Tibial nerve (tissue), 4 donors: ENCODE results near the gene UVSSA. TPM values are rescaled to one million over a fixed set of nuclear protein-coding genes. Genes with fewer than 3 reads are reported as not detected.
"Not testable (repeated sequence)": the region's sequence is repeated elsewhere in the genome, so short reads cannot be mapped to it uniquely, and the experiment has no call there.

Source experiments
- DNase-seq, 2 donors: peaks; one replicate each; pipeline ENCODE4 v3.0.0-alpha.2; 2019; ENCODE audit warnings: low spot score in 2 of 2
- H3K27ac ChIP-seq, 4 donors: fragments of 200-600 bp; sonication (generic) in 3 of 4; one replicate each; pipeline ENCODE4 v1.5.1; 2017 to 2019; ENCODE audit warnings: mild to moderate bottlenecking in 1 of 4
- H3K27me3 ChIP-seq, 2 donors: fragments of 200-600 bp; sonication (generic) in 1 of 2; one replicate each; pipeline versions ENCODE4 v1.5.1 to v1.6.0; 2017 to 2019
- H3K36me3 ChIP-seq, 3 donors: fragments of 200-600 bp; sonication (generic); one replicate each; pipeline ENCODE4 v1.5.1; 2018 to 2019
- H3K4me1 ChIP-seq, 4 donors: fragments of 200-600 bp; sonication (generic) in 3 of 4; one replicate each; pipeline ENCODE4 v1.5.1; 2017 to 2019
- H3K4me3 ChIP-seq, 4 donors: fragments of 200-600 bp; sonication (generic) in 3 of 4; one replicate each; pipeline ENCODE4 v1.5.1; 2017 to 2019; ENCODE audit warnings: mild to moderate bottlenecking in 1 of 4, moderate library complexity in 1 of 4
- H3K9me3 ChIP-seq, 4 donors: fragments of 200-600 bp; sonication (generic) in 3 of 4; one replicate each; pipeline ENCODE4 v1.5.1; 2017 to 2019
- CTCF ChIP-seq, 5 experiments: fragments of 200-600 bp in 3 of 5; fragments of 450-650 bp in 2 of 5; sonication (generic) in 3 of 5; IDR thresholded peaks; one replicate each; pipeline ENCODE4 v1.5.1; 2016 to 2019; ENCODE audit warnings: antibody characterized with exemption in 5 of 5, mild to moderate bottlenecking in 3 of 5, moderate library complexity in 2 of 5
- EP300 ChIP-seq, 2 donors: sonication (generic); formaldehyde crosslinking; IDR thresholded peaks; one replicate each; pipeline ENCODE4 v1.6.1; 2017; ENCODE audit warnings: antibody characterized with exemption in 2 of 2, mild to moderate bottlenecking in 1 of 2
- POLR2A ChIP-seq, 2 donors: fragments of 450-650 bp; IDR thresholded peaks; one replicate each; pipeline ENCODE4 v1.6.1; 2017; ENCODE audit warnings: antibody characterized with exemption in 2 of 2, mild to moderate bottlenecking in 2 of 2, moderate library complexity in 2 of 2
- WGBS, 2 donors: methylation state at CpG; one replicate each; pipeline ENCODE4 v1.1.5; 2018; 5-methylcytosine and 5-hydroxymethylcytosine counted together
- total RNA-seq, 4 donors: library from RNA; depleted of rRNA; stranded (reverse); fragments of >200 nt; gene quantifications; one replicate each; pipeline ENCODE4 v1.1.0, GENCODE V29; 2016

UVSSA gene
- total RNA-seq, 4 donors from 2014 or later, result 29.8 to 72.0 (median 30.4) TPM

- no peak for DNase-seq
- Histone ChIP-seq H3K4me3 (no peak overlapping the region), H3K27me3 (no peaks in the 10 kb centered on the region), H3K4me1 (peaks cover 0 to 17% (median 0%) of the 10 kb centered on the region in 4 donors), H3K36me3 (peaks cover 0 to 91% (median 9%) of the 10 kb centered on the region in 3 donors), H3K9me3 (no peaks in the 10 kb centered on the region), H3K27ac (no peak overlapping the region)
- WGBS, 2 donors, result 83 to 92% methylated on average over 24 to 33 of the region's 34 CpGs
- TF ChIP-seq EP300 (IDR thresholded peaks at IDR 0.05) (no peak), CTCF (IDR thresholded peaks at IDR 0.05) (no peak), POLR2A (IDR thresholded peaks at IDR 0.05) (no peak)
Measured at GRCh38 chr4:1330761-1331590, 16.0 kb upstream of the UVSSA start.

- WGBS, 2 donors, result 82 to 87% methylated on average over 21 of the region's 21 CpGs
- Histone ChIP-seq H3K36me3 (peaks cover 0 to 91% (median 5%) of the 10 kb centered on the region in 3 donors), H3K9me3 (no peaks in the 10 kb centered on the region), H3K4me1 (peaks cover 0 to 17% (median 0%) of the 10 kb centered on the region in 4 donors), H3K27ac (no peak overlapping the region), H3K4me3 (no peak overlapping the region), H3K27me3 (no peaks in the 10 kb centered on the region)
- TF ChIP-seq POLR2A (IDR thresholded peaks at IDR 0.05) (no peak), EP300 (IDR thresholded peaks at IDR 0.05) (no peak), CTCF (IDR thresholded peaks at IDR 0.05) (no peak)
- no peak for DNase-seq
Measured at GRCh38 chr4:1331591-1332353, 15.2 kb upstream of the UVSSA start.

GRCh38 chr4:1332686-1333085, 14.3 kb upstream of the UVSSA start:
- Histone ChIP-seq H3K4me1 (peaks cover 0 to 17% (median 0%) of the 10 kb centered on the region in 4 donors), H3K9me3 (no peaks in the 10 kb centered on the region), H3K36me3 (peaks cover 0 to 91% (median 5%) of the 10 kb centered on the region in 3 donors), H3K27me3 (no peaks in the 10 kb centered on the region), H3K27ac (peak overlapping the region in 1 of 4 donors; percentile 15), H3K4me3 (no peak overlapping the region)
- 82 to 89% methylated on average over 13 of the region's 13 CpGs for WGBS, 2 donors
- no peak for DNase-seq
- TF ChIP-seq CTCF (IDR thresholded peaks at IDR 0.05) (no peak), POLR2A (IDR thresholded peaks at IDR 0.05) (no peak), EP300 (IDR thresholded peaks at IDR 0.05) (no peak)

GRCh38 chr4:1333256-1333655, 13.8 kb upstream of the UVSSA start:
- no peak overlapping the region for H3K4me3 ChIP-seq
- WGBS, 2 donors, result 83 to 87% methylated on average over 8 of the region's 8 CpGs
- H3K9me3 ChIP-seq, result no peaks in the 10 kb centered on the region
- no peak for DNase-seq
- peaks cover 0 to 91% (median 7%) of the 10 kb centered on the region in 3 donors for H3K36me3 ChIP-seq
- TF ChIP-seq POLR2A (IDR thresholded peaks at IDR 0.05), result no peak
- TF ChIP-seq EP300 (IDR thresholded peaks at IDR 0.05), result no peak
- no peaks in the 10 kb centered on the region for H3K27me3 ChIP-seq
- peak overlapping the region in 1 of 4 donors; percentile 15 for H3K27ac ChIP-seq
- peaks cover 0 to 17% (median 0%) of the 10 kb centered on the region in 4 donors for H3K4me1 ChIP-seq

GRCh38 chr4:1333851-1334578, 13.0 kb upstream of the UVSSA start:
- DNase-seq, H3K4me3 ChIP-seq, H3K9me3 ChIP-seq, H3K27me3 ChIP-seq: not testable (repeated sequence)
- Histone ChIP-seq H3K27ac (peak overlapping the region in 3 of 4 donors; percentile 11 to 42 (median 23)), H3K36me3 (peaks cover 6 to 91% (median 7%) of the 10 kb centered on the region in 3 donors), H3K4me1 (peaks cover 0 to 17% (median 0%) of the 10 kb centered on the region in 4 donors)
- 69 to 80% methylated on average over 7 to 9 of the region's 12 CpGs for WGBS, 2 donors
